Pons (tissue), 1 donor: Measurements from ENCODE around the gene UQCC3.
"Not testable (repeated sequence)": the region's sequence is repeated elsewhere in the genome, so short reads cannot be mapped to it uniquely, and the experiment has no call there.

Source experiments
- DNase-seq: peaks from one replicate; pipeline ENCODE4 v3.0.0-alpha.2; 2016; ENCODE audit warnings: low spot score

Gene UQCC3

DNA sequence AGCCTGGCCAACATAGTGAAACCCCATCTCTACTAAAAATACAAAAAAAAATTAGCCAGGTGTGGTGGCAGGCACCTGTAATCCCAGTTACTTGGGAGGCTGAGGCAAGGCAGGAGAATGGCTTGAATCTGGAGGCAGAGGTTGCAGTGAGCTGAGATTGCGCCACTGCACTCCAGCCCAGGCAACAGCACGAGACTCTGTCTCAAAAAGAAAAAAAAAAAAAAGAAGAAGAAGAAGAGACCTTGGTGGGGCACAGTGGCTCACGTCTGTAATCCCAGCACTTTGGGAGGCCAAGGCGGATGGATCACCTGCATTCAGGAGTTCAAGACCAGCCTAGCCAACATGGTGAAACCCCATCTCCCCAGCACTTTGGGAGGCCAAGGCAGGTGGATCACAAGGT, 32.4 kb downstream of the UQCC3 start:
- DNase-seq, result not testable (repeated sequence)

DNA sequence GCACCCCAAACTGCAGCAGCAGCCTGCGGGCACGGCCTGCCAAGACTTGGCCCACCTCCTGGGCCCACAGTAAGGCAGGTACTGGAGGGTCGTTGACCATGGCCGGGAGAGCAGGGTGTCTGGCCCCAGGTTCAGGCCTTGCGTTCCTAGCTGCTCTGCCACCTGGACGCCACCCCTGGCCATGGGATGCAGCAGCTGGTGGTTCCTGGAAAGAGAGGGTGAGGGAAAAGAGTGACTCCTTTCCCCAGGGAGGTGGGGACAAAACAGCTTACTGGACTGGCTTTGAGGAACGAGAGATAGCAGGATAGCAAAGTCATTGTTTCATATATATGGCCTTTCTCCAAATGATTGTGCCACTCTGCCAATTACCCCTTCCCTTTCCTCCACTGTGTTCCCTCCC, 33.9 kb downstream of the UQCC3 start:
- DNase-seq, result no peak

DNA sequence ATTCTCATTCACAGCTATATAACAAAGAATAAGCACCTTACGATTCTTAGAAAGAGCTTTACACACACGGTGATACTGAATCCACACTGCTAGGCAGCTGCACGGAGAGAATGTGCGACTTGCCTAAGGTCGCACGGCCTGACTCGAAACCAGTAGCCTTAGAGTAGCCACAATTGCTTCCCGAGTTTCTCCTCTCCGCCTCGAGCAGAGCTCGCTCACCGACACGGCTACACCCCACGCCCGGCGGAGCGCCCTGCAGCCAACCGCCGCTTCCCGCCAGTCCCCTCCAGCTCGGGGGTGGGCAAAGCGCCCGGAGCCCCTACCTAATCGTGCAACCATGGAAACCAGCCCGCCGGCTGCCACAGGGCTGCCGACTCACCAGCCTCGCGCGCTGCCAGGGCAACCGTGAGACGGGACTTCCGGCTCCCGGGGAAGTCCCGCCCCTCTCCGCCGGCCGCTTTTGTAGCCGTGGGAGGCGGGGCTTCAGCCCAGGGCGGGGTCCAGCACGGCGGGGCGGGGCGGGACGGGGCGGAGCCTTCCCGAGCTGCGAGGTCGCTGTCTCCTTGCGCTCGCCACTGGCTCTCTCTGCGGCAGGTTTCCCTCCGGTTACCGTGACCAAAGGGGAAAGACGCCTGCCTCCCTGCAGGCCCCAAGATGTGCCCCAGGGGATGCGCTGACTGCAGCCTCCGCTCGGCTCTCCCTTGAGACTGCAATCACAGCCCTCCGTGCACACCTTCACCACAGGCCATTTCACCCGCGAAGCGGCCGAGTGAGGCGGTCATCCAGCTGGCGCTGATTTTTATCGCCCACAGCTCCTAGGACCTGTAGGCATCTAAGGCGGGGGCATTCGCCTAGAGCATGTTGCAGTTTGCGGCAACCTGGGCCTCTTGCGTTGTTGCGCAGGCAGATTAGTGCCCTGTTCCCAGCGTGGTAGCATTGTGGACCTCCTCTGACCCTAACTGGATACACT, 34.7 kb downstream of the UQCC3 start:
- DNase-seq, result peak; percentile 90

DNA sequence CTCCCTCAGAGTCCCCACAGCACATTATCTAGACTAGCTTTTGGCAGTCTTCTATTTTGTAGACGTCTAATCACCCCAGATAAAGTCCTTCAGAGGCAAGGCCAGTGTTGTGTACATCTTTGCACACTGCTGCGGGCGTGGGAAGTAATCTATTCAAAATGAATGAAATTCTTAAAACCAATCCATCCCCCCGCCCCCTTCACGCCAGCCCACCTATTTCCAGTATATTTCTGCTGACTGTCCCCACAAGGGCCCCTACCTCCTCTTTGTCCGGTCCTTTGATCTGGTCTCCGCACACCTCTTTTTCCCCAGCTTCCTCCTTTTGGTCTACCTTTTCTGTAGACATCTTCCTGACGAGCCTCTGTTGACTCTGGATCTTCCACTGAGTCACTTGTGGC, 35.4 kb downstream of the UQCC3 start:
- DNase-seq, result no peak

DNA sequence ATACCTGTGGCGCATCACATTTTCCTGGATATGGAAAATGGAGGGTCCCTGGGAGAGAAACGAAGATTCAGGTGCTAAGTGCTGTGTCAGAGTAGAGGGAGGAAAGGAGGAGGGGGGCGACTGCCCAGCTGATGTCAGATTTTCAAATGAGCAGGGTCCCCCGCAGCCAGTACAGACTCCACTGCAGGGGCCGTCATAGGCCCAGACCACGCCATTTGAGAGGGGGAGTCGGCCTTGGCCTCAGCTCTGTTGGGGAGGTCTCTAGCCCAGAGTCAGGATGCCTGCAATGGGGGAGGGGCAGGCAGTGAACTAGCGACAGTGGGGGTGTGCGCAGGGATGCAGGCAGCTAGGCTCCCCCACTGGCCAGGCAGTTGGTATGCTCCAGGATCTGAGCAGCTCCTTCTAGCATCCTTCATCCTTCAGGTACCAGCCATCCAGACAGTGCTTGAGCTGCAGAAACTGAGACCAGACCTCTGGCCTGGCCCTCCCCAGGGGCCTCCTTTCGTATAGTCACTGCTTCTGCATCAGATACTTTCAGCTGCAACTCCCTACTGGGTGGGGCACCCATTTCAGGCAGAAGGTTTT, 35.9 kb downstream of the UQCC3 start, which contains the start of the genes BSCL2 and GNG3:
Gene BSCL2, minus strand, starts transcription at position 148 of the 585 bp plus-strand sequence. CDS start 229 bp downstream, outside the sequence.
Gene GNG3, plus strand, starts transcription at position 400 of the 585 bp plus-strand sequence. CDS start 620 bp downstream, outside the sequence.
- peak; percentile 62 for DNase-seq

DNA sequence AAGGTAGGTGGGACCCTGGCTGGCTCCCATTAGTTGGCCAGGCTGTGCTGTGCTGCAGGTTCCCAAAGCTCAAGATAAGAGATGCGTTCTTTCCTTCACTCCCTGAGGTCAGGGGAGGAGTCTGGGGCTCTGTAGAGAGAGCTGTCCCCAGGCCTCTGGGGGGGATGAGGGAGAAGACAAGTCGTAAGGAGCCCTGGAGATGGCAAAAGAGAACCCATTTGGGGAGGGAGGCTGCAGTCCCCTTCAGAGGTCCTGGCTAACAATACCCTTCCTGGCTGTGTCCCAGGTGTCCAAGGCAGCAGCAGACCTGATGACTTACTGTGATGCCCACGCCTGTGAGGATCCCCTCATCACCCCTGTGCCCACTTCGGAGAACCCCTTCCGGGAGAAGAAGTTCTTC, 36.9 kb downstream of the UQCC3 start:
- no peak for DNase-seq

DNA sequence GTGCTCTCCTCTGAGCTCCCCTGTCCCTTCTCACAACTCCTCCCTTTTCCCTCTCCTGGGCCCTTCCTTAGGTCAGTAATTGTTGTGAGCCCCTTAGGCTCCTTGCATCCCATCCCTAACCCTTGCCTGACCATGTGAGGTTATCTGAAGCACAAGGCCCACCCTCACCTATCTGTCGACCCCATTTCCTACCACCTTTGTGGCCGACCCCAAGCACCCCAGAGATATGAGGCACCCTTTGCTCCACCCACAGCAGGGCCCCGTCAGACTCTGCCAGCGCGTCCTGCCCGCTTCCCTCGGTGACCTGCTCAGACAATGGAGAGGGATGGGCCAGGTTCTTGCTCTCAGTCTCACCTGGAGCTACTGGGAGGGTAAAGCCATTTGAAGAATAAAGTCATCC, 37.3 kb downstream of the UQCC3 start:
- DNase-seq, result no peak

DNA sequence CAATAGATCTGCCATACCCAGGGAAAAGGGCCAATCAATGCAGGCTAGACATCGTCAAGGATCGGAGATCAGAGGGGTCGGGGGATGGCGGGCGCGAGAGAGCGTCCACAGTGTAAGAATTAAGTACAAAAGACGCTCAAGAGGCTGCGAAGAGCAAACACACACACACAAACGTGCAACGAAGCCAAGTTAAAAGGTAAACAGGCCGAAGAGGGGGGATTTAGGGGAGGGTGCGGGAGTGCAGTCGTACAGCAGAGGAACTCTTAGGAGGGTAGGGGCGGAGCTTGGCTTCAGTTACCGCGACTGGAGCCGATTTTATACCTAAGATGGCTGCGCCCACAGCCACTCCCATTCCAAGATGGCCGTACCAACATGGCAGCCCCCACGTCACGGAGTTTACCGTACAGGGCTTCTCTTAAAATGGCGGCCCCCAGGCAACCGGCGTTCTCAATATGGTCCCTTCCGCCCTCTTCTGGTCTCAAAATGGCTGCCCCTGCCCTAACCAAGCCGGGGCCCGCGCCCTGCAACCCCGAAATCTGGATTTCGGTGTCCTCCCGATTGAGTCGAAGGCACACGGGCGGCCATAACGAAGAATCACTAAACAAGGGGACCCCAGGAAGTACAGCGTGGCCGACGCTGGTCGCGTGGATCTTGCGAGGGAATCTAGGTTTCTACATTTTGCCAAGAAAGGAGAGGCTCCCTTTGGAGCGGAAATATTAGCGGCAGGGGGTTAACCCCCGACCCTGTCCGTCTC, 38.0 kb downstream of the UQCC3 start:
- DNase-seq, result peak; percentile 98

DNA sequence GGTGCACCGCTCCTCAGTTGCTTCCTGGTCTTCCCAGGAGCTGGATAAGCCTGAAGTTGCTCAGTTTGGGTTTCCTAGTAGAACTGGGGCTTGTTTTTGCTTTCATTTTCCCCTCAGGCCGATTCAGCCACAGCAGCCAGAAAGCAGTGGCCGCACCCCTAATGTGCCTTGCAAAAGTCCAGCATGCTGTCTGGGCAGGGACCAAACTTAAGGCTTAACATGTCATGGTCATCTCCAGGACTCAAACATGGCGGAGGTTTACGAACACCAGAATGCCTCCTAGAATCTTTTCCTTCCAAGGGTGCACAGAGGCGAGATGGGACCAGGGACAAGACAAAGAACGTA, 38.5 kb downstream of the UQCC3 start:
- no peak for DNase-seq

DNA sequence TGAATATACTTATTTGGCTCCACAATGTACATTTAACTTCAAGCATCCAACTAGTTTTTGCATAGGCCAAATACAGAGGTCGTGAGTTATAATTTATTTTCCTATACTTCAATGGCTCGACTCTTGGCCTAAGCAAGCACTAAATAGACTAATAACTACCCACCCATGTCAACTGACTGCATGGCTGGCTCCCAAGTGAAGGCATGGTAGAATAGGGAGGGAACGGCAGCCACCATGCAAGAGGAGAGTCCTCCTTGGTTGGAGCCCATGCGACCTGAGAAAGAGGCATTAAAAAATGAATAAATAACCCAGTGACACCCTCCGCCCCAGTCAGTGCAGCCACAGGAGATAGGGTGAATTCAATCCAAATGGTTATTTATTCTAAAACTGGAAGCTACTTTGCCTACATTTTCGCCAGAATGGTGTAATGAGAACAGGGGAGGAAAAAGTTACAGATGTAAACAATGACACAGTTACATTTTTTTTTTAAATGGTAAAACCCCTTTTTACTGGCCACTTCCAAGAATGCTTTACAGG, 40.9 kb downstream of the UQCC3 start:
- no peak for DNase-seq

DNA sequence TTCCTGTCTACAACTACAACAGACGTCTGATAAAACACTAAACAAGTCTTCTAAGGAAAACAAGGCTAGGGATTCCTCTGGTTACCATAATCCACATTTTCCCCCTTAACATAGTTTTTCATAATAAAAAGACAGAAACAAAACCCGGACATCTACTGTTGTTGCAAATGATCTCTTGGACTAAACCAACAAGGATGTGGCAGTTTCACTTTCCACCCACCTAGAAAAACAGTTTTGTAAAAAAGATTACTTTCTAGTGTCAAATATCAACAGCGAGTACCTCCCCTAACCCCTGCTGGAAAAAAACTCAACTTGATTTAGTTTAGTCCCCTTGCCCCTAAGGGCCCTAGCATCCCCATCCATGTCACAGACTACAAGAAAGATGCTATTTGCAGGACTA, 41.4 kb downstream of the UQCC3 start:
- no peak for DNase-seq

DNA sequence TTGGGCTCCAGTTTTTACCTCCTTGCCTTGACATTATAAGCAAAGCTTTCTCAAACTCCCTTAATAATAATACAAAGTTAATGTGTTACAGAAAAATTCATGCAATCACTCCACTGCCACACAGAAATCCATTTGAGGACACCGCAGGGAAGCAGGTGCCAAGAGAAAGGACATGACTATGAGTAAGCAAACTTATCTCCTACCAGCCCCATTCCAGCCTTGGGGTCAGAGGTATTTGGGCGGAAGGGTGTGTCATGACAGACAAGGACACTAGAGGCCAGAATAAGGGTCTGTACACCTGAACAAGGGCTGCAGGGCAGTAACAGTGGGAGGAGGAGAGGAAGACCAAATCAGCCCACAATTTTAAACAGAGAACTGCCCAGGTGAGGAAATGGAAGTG, 41.9 kb downstream of the UQCC3 start:
- DNase-seq, result no peak

DNA sequence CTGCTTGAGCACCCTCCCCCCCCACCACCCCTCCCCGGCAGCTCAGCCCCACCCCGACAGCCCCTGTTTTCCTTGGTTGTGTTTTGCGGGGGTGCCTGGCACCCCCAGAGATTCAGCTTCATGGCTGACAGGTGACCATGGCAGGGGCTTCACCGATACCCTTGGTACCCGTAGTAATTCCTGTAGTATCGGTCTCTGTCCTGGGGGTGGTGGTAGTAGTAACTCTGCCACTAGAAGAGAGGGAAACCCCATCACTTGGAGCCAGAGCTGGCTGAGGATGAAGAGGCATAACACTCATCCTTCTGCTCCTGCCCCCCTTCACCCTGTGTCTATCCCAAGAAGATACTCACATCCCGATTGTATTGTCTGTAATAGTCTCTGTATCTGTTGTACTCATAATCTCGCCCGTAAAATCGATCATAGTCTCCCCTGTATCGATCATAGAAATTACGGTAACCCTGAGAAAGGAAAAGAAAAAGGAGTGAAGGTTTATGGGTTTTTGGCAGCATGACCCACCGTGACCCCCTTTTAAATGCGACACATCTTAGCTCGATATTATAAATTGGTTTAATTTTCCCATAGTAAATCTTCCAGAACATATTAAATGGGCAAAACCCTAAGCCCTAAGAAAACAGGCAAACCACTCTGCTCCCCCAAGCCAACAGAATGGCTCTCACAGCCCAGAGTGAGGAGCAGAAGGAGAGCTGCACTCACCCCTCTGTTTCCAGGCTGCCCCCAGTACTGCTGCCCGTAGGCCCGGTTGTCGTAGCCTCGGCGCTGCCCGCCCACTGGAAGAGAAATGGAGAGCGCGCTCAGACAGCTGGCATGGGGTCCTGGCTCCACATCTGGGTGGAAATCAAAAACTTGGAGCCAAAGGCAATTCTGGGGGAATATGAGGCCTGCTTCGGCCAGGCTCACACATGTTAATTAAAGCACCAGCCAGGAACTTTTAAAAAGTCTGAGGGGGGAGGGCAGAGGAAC, 44.0 kb downstream of the UQCC3 start:
- DNase-seq, result no peak

DNA sequence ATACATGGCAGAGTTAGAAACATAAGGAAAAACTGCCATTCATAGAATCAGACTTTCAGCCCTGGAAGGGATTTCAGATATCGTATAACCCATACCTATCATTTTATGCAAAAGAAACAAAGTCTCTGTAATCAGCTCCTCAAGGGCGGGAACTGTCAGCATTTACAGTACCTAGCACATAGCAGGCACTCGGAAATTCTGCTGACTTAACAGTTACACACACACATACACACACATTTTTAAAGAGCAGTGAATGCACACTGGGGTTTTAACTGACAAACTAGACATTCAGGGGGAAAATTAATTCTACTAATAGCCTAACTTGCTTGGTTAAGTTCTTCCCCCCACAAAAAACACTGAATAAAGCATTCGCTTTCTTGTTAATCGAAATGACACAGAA, 44.7 kb downstream of the UQCC3 start:
- no peak for DNase-seq

DNA sequence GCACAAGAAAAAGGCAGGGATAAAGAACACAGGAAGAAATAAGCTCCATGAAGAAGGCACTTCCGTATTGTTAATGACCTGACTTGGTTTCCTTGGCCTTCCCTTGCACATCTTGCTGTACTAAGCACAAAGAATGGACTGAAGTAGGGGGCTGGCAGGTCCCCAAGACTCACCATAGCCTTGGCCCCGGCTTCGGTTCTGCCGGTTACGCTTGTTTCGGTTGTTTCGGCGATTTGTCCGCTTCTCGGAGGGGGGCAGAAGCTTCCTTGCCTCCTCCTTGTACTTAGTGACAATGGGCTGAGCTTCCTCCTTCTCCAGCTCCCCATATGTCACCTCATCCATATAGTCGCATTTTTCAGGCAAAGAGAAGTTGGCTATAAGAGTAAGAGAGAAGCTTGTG, 45.3 kb downstream of the UQCC3 start:
- DNase-seq, result no peak

DNA sequence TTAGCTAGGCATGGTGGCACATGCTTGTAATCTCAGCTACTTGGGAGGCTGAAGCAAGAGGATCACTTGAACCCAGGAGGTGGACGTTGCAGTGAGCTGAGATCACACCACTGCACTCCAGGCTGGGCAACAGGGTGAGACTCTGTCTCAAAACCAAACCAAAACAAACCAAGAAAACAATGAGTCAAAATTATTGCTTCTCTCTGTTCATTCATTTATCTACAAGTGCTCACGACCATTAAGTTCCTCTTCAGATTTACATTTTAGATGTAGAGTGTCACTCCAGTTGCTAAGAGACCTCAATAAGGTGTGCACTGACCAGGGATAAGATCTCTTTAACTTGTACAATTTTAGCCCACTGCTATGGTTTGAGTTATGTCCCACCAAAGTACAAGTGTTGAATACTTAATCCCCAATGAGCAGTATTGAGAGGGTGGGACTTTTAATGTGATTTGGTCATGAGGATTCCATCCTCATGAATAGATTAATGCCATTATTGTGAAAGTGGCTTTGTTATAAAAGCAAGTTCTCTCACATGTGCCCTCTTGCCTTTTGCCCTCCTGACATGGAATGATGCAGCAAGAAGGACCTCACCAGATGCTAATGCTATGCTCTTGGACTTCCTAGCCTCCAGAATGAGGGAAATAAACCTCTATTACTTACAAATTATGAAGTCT, 48.0 kb downstream of the UQCC3 start:
- no peak for DNase-seq

DNA sequence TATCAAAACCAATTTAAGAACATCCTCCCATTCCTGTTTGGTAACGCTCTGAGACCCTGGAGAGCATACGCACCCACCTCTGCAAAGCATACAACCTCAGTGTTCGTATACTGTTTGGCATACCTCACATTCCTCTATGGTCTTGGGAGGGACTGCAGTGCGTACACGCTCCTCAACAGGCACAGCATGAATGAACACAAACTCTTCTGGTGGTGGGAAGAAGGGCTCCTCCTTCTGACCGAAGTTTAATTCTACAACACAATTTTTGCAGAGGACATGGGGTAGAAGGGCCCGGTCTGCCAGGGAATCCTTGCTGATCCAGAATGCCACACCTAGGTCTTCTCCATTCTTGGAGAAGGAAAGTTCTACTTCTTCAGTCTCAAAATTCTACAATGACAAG, 50.5 kb downstream of the UQCC3 start:
- DNase-seq, result no peak
